Measurements from ENCODE around the gene CNGA1.
"Not testable (repeated sequence)": the region's sequence is repeated elsewhere in the genome, so short reads cannot be mapped to it uniquely, and the experiment has no call there.

Gene CNGA1

GRCh38 chr4:48028696-48029095, 12.2 kb upstream of the CNGA1 start:
- DNase-seq: no peak

GRCh38 chr4:48027653-48028052, 11.2 kb upstream of the CNGA1 start:
- DNase-seq: no peak

- DNase-seq: no peak
These were observed 8.5 kb upstream of the CNGA1 start for GRCh38 chr4:48025005-48025404.

GRCh38 chr4:48024522-48024921, 8.0 kb upstream of the CNGA1 start:
- no peak for DNase-seq

GRCh38 chr4:48022192-48022799, 5.8 kb upstream of the CNGA1 start:
- no peak for DNase-seq

- no peak for DNase-seq
These were observed 4.6 kb upstream of the CNGA1 start for GRCh38 chr4:48021100-48021499.

GRCh38 chr4:48018112-48018511, 1.6 kb upstream of the CNGA1 start:
- DNase-seq: no peak

- DNase-seq: no peak
These were observed 659 bp upstream of the CNGA1 start for GRCh38 chr4:48017108-48017571.

GRCh38 chr4:48015678-48016077, 803 bp downstream of the CNGA1 start:
- DNase-seq: no peak

GRCh38 chr4:48015216-48015615, 1.3 kb downstream of the CNGA1 start:
- no peak for DNase-seq

GRCh38 chr4:48012824-48013223, 3.7 kb downstream of the CNGA1 start:
- DNase-seq: no peak

- DNase-seq: no peak
These were observed 4.8 kb downstream of the CNGA1 start for GRCh38 chr4:48011722-48012121.

- DNase-seq: not testable (repeated sequence)
These were observed 5.6 kb downstream of the CNGA1 start for GRCh38 chr4:48010906-48011305.

- DNase-seq: no peak
These were observed 8.4 kb downstream of the CNGA1 start for GRCh38 chr4:48008021-48008596.

- no peak for DNase-seq
These were observed 10.7 kb downstream of the CNGA1 start for GRCh38 chr4:48005781-48006180.

GRCh38 chr4:48003568-48003967, 12.9 kb downstream of the CNGA1 start:
- peak; percentile 1 for DNase-seq

GRCh38 chr4:48002267-48002666, 14.2 kb downstream of the CNGA1 start:
- no peak for DNase-seq

- DNase-seq: no peak
These were observed 20.5 kb downstream of the CNGA1 start for GRCh38 chr4:47996021-47996420.

- DNase-seq: not testable (repeated sequence)
These were observed 24.0 kb downstream of the CNGA1 start for GRCh38 chr4:47992475-47992874.

GRCh38 chr4:47990145-47990544, 26.3 kb downstream of the CNGA1 start:
- no peak for DNase-seq

- no peak for DNase-seq
These were observed 41.9 kb downstream of the CNGA1 start for GRCh38 chr4:47974566-47974965.

- DNase-seq: no peak
These were observed 43.8 kb downstream of the CNGA1 start for GRCh38 chr4:47972721-47973120.

- no peak for DNase-seq
These were observed 44.3 kb downstream of the CNGA1 start for GRCh38 chr4:47972181-47972580.

GRCh38 chr4:47968847-47969246, 47.6 kb downstream of the CNGA1 start:
- no peak for DNase-seq

GRCh38 chr4:47954677-47955076, 61.8 kb downstream of the CNGA1 start:
- no peak for DNase-seq

All from NCI-H2171 treated with DMSO at 0.1 percent for 48 hours (cell line).